Measurements from ENCODE around the gene RFC2.

GRCh38 chr7:74214816-74215630 lies 39.2 kb downstream of the RFC2 start:
- TF ChIP-seq CTCF (IDR thresholded peaks at IDR 0.05), result no peak
- TF ChIP-seq POLR2A (IDR thresholded peaks at IDR 0.05), result no peak
- TF ChIP-seq POLR2AphosphoS5 (IDR thresholded peaks at IDR 0.05; ENCODE audit: insufficient read depth in 1 of 2, low read depth in 1 of 2), result no peak

Data from vagina (tissue), 2 donors.